Measurements from ENCODE around the gene KIF1B.
A peak's percentile ranks its signal among the peaks of the same experiment; 100 is the strongest.

Gene KIF1B

DNA sequence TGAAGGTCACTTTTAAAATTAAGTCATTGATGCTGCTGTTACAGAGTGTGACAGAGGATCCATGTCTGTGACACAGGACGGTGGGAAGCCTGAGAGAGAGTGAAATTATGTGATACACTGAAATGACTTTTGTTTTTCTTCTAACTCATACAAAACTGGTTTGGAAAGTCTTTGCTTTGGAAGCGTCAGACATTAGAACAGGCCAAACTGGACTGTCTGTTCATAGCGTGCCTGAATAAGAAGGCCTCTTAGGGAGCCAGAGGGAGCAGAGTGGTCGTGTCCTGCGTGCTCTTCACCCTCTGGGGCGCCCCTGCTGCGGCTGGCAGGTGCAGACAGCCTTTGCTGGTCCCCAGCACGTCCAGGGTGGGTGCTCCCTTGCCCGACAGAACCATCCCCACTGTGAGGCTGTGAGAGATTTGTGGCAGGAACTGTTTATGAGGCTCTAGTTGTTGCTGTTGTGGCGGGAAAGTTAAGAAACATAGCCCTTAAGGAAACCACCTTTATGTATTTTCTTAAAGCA, 168.8 kb downstream of the KIF1B start:
- no peak for TF ChIP-seq ZNF274 (IDR thresholded peaks at IDR 0.05; ENCODE audit: low read depth, low read length)
- H3K4me3 ChIP-seq (ENCODE audit: low read length), result no peak overlapping the region

DNA sequence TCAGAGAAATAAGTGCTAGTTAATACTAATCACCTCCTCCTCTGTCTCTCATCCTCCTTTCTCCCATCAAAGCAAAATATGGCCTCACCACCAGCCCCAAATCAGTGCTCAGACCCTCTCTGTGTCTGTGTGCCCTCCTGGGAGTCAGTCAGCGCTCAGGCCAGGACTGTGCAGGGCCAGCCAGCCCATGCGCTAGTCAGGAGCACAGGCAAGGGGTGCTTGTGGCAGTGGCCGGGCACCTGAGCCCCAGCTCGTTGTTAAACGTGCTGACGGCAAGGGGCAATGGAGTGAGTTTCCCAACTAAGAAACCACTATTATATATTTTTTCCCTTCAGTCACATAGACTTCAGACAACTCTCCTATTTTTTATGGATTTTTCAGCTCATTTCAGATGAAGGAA, 169.3 kb downstream of the KIF1B start:
- TF ChIP-seq ZNF274 (IDR thresholded peaks at IDR 0.05; ENCODE audit: low read depth, low read length), result no peak
- no peak overlapping the region for H3K4me3 ChIP-seq (ENCODE audit: low read length)

DNA sequence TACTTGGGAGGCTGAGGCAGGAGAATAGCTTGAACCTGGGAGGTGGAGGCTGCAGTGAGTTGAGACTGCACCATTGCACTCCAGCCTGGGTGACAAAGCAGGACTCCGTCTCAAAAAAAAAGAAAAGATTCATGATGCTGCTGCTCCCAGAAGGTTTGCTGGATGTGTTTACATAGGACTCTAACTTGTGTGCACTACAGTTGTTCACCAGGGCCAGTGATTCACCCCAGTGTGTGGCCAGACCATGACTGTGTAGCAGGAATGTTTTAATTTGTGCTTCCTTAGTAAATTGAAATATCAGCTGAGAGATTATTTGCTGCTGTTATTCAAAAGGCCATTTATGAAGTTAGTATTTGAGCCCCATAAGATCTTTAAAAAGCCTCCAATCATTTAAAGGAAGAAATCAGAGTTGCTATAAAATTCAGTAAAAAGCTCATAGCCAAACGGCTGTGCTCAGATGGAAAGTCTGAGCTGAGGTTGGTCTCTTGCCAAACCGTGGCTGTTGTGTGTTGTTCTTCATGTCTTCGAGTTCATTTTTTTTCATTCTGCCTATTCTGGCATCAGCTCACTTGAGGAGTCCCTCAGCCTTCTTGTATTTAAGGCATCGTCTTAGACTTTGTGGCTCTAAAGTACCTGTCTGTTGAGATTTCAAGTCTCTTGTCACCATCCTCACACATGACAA, 170.4 kb downstream of the KIF1B start:
- no peak overlapping the region for H3K4me3 ChIP-seq (ENCODE audit: low read length)

DNA sequence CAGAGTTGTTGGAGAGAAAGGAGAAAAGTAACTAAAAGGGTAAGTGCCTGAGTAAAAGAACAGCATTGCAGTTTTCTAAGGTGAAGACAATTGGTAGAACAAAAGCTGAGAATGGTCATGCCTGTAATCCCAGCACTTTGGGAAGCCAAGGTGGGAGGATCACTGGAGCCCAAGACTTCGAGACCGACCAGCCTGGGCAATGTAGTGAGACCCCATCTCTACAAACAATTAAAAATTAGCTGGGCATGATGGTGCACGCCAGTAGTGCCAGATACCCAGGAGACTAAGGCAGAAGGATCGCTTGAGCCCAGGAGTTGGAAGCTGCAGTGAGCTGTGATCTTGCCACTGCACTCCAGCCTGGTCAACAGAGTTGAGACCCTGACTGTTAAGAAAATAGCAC, 173.3 kb downstream of the KIF1B start:
- TF ChIP-seq ZNF274 (IDR thresholded peaks at IDR 0.05; ENCODE audit: low read depth, low read length), result no peak

More for the DNA sequence above, 170.4 kb downstream of the KIF1B start:
- no peak for TF ChIP-seq ZNF274 (IDR thresholded peaks at IDR 0.05; ENCODE audit: low read depth, low read length)

DNA sequence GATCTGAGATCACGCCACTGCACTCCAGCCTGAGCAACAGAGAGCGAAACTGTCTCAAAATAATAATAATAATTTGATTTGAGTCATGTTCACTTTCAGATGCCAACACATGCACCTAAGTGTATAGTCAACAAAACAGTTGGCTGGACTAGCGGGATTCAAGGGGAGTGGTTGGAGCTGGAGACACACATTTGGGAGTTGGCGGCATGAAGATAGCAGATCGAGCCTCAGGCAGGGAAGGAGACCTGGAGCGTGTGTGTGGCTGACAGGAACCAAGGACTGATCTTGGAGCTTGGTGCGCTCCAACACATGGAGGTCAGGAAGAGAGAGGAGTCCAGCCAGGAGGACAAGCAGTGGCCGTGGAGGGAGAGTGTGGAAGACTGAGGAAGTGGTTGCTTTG, 173.8 kb downstream of the KIF1B start:
- no peak overlapping the region for H3K4me3 ChIP-seq (ENCODE audit: low read length)
- no peak for TF ChIP-seq ZNF274 (IDR thresholded peaks at IDR 0.05; ENCODE audit: low read depth, low read length)

More for the DNA sequence above, 173.3 kb downstream of the KIF1B start:
- H3K4me3 ChIP-seq (ENCODE audit: low read length), result no peak overlapping the region

DNA sequence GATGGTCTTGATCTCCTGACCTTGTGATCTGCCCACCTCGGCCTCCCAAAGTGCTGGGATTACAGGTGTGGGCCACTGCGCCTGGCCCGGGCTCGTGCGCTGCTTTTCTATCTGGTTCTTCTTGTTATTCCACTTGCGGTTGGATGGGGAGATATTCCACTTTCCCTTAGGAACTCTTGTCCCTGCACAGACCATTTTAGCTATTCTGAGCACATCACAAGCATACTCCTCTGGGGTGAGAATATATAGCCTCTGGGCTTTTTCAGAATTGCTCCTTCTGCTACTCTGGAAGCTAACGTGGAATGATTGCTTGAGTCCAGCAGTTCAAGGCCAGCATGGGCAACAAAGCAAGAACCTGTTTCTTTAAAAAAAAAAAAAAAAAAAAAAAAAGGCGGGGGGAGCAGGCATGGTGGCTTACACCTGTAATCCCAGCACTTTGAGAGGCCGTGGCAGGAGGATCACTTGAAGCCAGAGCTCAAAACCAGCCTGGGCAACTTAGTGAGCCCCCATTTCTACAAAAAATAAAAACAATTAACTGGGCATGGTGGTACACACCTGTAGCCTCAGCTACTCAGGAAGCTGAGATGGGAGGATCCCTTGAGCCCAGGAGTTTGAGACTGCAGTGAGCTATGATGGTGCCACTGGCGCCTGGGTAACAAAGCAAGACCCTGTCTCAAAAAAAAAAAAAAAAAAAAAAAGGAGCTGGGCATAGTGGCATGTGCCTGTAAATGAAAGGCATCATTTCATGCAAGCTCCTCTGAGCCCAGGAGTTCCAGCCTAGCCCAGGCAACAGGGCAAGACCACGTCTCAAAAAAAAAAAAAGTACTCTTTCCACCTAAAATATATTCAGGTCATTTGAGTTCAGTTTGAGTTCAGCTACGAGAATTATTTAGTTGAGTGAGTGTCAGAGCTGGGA, 176.6 kb downstream of the KIF1B start:
- H3K4me3 ChIP-seq (ENCODE audit: low read length), result no peak overlapping the region
- no peak for TF ChIP-seq ZNF274 (IDR thresholded peaks at IDR 0.05; ENCODE audit: low read depth, low read length)

DNA sequence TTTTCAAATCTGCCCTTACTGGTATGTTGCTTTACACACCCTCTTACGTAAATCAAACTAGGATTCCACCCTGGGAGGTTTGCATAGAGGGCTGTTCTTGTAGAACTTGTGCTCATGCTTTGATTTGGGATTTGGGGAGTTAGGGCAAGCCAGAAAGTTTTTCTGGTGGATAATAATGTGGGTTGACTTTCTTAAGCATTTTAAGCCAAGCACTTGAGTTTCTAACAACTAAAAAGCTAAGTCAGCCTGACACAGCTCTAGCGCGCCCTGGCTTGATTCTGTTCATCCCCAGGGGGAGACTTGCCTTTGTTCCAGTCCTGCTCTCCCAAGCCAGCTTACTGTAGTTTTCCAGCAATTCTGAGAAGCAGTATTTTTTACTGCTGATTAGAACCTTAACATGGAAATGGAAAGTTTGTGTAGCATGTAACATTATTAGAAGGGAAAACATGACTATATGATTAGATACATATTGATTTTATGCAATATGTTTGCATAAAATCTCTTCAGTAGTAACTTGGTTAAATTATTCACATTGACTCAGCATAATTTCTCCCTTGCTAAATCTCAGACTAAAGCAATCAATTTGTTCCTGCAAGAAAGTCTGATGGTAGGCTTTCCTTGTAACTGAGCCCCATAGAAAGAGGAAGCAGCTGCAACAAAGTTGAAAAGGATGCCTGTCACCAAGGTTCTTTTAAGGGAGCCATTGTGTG, 177.5 kb downstream of the KIF1B start:
- H3K4me3 ChIP-seq (ENCODE audit: low read length), result no peak overlapping the region
- no peak for TF ChIP-seq ZNF274 (IDR thresholded peaks at IDR 0.05; ENCODE audit: low read depth, low read length)

DNA sequence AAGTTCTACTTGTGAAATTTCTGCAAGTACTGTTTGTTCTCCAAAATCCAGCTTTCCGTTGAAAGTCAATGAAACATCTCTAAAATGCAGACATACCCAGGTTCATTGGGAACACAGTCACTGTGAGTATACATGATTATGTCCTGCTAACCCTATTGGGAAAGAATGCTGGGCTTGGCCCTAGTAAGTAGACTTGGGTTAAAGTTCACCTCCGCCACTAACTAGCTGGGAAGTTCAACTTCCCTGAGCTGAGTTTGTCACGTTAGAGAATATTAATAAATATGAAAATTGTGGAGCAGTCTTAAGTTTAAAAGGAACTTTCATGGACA, 178.0 kb downstream of the KIF1B start:
- H3K4me3 ChIP-seq (ENCODE audit: low read length), result no peak overlapping the region
- TF ChIP-seq ZNF274 (IDR thresholded peaks at IDR 0.05; ENCODE audit: low read depth, low read length), result no peak

DNA sequence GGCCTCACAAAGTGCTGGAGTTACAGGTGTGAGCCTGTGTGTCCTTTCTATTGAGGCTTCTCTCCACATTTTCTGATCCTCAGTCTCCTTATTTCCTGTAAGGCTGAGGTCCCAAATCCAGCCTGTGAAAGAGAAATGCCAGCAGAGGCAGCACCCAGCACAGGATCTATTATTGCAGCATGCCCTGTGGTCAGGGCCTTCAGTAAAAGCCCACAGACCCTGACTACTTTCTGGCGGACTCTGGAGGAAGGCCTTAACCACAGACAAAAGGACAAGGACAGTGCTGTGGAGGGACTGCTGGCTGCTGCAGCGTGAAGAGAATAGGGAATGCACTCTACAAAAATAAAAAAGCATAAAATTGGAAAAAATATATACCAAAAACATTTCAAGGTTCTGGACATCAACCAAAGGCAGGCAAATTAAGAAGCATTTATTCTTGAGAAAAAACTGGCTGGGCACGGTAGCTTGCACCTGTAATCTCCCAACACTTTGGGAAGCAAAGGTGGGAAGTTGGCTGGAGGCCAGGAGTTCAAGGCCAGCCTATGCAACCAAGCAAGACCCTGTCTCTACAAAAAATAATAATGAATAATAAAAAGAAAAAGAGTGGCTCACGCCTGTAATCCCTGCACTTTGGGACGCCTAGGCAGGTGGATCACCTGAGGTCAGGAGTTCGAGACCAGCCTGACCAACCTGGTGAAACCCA, 179.1 kb downstream of the KIF1B start:
- H3K4me3 ChIP-seq (ENCODE audit: low read length), result no peak overlapping the region
- no peak for TF ChIP-seq ZNF274 (IDR thresholded peaks at IDR 0.05; ENCODE audit: low read depth, low read length)

DNA sequence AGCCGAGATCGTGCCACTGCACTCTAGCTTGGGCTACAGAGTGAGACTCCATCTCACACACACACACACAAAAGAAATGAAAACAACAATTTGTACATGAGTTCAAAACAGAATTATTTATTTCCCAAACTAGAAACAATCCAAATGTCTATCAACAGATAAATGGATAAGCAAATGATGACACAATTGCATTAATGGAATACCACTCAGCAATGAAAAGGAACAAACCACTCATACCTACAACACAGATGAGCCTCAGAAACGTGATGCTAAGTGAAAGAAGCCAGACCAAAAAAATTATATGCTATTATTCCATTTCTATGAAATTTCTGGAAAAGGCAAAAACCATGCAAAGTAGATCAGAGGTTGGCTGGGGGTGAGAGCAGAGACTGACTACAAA, 186.5 kb downstream of the KIF1B start:
- no peak overlapping the region for H3K4me3 ChIP-seq (ENCODE audit: low read length)
- no peak for TF ChIP-seq ZNF274 (IDR thresholded peaks at IDR 0.05; ENCODE audit: low read depth, low read length)

DNA sequence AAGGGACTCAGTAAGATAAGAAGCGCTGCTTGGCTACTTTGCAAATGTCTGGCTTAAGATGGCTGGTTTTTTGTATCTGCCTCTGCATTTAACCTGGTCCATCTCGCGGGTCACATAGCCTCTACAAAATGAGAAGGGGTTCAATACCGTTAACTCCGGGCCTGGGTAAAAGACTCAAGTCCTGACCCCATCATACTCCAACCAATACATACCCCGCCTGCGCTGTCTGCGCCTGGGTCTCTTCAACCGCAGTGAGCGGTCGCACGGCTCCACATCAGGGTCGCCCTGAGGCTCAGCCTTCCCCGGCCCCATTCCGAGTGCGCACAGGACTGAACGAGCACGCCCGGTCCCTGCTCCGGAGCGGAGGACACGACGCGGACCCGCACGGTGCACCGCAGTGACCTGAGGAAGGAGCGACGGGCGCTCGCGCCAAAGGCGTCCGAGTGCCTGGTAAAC, 187.9 kb downstream of the KIF1B start:
- TF ChIP-seq ZNF274 (IDR thresholded peaks at IDR 0.05; ENCODE audit: low read depth, low read length), result no peak
- peak overlapping the region; percentile 85 for H3K4me3 ChIP-seq (ENCODE audit: low read length)

DNA sequence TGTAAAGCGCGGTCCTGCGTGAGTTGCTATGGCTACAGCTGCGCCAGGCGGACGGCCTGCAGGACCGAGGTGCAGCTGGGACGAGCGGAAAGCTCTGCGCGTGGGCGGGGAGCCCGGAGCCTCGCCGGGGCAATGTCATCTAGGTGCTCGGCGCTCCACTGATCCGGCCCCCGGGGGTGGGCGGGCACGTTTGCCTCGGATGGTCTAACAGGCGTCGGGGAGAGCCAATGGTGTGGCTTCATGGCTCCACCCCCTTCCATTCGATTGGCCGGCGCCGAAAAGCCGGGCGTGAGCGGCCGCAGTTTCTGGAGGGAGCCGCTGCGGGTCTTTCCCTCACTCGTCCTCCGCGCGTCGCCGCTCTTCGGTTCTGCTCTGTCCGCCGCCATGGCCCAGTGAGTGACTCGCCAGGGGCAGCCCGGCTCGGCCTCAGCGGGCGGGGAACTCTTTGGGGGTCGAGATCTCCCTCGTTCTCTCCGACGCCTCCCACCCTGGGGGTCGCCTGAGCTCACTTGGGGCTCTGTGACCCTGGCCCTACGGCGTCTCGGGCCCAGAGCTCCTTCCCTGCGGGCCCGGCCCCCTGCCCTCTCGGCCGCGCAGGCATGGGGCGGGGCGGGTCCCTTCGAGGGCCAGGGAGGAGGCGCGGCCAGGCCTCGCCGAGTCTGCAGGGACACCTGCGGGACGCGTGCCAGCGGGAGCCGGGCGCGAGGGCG, 188.5 kb downstream of the KIF1B start, which contains the start of gene PGD:
Gene PGD (plus strand): TSS at position 331 of the 710 bp plus-strand sequence. CDS start 54 bp downstream, at position 385.
- peak within 1 kb of the TSS; percentile 91 for H3K4me3 ChIP-seq (ENCODE audit: low read length)
- no peak for TF ChIP-seq ZNF274 (IDR thresholded peaks at IDR 0.05; ENCODE audit: low read depth, low read length)

DNA sequence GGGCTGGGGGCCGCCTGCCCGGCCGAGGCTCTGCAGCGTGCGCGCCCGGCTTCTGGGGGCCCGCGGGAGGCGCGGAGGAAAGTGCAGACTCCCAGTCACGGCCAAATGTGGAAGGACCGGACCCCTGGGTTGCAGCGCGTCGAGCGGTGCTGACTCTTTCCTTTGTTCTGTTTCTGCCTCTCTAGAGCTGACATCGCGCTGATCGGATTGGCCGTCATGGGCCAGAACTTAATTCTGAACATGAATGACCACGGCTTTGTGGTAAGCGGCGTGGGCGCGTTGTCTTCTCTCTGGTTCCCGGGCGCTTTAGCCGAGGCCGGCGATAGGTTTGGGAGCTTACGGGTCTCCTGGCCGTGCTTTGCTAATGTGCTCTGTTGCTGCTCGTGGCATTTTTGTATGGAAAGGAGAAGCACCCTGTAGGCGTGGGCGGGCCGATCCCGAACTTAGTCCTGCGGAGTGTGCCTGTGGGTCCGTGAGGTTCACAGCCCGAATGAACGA, 189.1 kb downstream of the KIF1B start:
- no peak for TF ChIP-seq ZNF274 (IDR thresholded peaks at IDR 0.05; ENCODE audit: low read depth, low read length)
- H3K4me3 ChIP-seq (ENCODE audit: low read length), result peak overlapping the region; percentile 91
